GM18868 (cell line): ENCODE data around the gene KANK2.
"Not testable (repeated sequence)": the region's sequence is repeated elsewhere in the genome, so short reads cannot be mapped to it uniquely, and the experiment has no call there.

Source experiments
- ATAC-seq: cut with Tn5 transposase; IDR thresholded peaks from one replicate; pipeline ENCODE4 v1.9.1; 2021; ENCODE audit warnings: mild to moderate bottlenecking, moderate library complexity; ENCODE audit not compliant: unreplicated experiment

KANK2 gene

GRCh38 chr19:11175920-11176319 lies 21.4 kb downstream of the KANK2 start:
- no peak for ATAC-seq

- ATAC-seq = no peak
Measured at GRCh38 chr19:11174336-11174735, 23.0 kb downstream of the KANK2 start.

- no peak for ATAC-seq
Measured at GRCh38 chr19:11173516-11174155, 23.7 kb downstream of the KANK2 start.

- ATAC-seq = no peak
Measured at GRCh38 chr19:11172576-11172975, 24.8 kb downstream of the KANK2 start.

DNA sequence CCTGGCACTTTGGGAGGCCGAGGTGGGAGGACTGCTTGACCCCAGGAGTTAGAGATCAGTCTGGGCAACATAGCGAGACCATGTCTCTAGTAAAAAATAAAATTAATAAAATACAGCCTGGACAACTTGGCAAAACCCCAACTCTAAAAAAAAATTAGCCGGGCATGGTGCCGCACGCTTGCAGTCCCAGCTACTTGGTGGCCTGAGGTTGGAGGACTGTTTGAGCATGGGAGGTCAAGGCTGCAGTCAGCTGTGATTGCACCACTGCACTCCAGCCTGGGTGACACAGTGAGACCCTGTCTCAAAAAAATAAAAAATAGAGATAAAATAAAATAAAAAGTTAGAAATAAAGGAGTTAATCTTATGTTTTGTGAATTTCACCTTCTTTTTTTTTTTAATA lies 26.2 kb downstream of the KANK2 start:
- ATAC-seq = no peak

DNA sequence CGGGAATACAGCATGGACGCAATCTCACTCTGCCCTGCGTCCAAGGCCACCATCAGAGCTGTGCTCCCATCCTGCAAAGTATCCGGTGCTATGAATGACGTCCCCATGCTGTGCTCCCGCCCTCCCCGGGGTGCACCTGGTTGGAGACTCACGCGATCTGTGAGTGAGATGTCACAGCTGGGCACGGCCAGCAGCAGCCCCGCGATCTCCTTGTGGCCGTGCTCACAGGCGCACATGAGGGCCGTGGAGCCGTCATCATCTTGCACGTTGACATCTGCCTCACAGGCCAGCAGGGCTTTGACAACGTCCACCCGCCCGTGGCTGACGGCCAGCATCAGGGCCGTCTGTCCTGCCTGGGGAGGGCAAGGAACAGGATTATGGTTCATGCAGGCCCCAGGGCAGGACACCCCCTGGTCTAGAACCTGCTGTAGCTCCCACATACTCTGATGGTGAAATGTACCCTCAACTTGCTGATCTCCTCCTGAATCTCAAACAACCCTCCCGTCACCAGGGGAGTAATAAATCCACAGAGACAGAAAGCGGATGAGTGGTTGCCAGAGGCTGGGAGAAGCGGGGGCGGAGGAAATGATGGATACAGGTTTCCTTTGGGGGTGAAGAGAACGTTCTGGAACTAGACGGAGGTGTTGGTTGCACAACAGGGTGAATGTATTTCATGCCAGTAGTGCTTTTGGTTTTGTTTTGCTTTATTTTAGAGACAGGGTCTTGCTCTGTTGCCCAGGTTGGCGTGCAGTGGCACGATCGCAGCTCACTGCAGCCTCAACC lies 27.3 kb downstream of the KANK2 start:
- no peak for ATAC-seq

GRCh38 chr19:11168568-11168967 lies 28.8 kb downstream of the KANK2 start:
- no peak for ATAC-seq

- ATAC-seq = no peak
Measured at GRCh38 chr19:11166281-11167142, 30.8 kb downstream of the KANK2 start.

GRCh38 chr19:11165486-11166030 lies 31.8 kb downstream of the KANK2 start:
- no peak for ATAC-seq

GRCh38 chr19:11164879-11165406 lies 32.4 kb downstream of the KANK2 start:
- ATAC-seq = no peak

GRCh38 chr19:11164296-11164695 lies 33.0 kb downstream of the KANK2 start:
- ATAC-seq = no peak

DNA sequence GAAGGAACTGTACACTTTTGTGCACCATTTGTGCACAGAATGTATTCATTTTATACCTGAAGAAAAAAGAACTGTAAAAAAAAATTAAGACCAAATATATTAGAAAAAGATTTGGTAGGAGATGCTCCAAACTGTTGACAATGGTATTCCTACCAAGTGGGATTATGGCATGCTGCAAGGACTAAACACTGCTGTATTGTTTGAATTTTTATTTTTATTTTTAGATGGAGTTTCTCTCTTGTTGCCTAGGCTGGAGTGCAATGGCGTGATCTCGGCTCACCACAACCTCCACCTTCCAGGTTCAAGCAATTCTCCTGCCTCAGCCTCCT lies 36.9 kb downstream of the KANK2 start:
- ATAC-seq = not testable (repeated sequence)

- ATAC-seq = no peak
Measured at GRCh38 chr19:11159598-11160439, 37.5 kb downstream of the KANK2 start.

DNA sequence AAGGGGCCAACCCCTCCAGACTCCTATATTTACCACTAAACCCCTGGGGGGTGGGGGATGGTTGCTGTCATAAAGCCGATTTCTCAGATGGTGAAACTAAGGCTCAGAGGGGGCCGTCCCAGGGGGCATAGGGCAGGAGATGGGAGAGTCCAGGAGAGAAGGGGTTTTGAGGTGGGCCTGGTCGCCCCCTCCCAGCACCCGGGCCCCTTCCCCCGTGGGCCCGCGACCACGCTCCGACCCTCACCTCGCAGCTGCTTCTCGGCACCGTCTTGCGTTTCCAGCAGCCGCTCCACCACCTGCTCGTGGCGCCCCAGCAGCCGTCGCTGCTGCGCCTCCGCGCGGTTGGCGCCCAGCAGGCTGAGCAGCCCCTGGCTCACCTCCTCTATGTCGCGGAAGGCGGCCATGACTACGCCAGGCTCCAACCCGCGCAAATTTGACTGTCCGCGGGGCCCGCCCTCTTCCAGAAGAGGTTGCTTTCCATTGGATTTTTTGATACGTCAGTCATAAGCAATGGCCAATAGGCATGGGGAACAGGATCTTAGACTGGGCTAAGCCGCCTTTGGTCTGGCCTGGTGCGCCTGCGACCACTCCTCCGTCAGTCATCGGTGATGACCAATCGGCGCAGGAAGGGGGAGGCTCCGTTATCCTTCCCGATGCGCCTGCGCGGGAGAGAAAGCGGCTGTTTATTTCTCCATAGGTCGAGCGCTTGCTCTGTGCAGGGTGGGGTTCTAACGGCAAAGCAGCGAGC lies 41.8 kb downstream of the KANK2 start, which contains the start of gene SPC24:
SPC24 (minus strand) TSS at position 410 of the 748 bp plus-strand sequence; CDS start at position 404, 6 bp downstream.
- ATAC-seq = peak; percentile 98

DNA sequence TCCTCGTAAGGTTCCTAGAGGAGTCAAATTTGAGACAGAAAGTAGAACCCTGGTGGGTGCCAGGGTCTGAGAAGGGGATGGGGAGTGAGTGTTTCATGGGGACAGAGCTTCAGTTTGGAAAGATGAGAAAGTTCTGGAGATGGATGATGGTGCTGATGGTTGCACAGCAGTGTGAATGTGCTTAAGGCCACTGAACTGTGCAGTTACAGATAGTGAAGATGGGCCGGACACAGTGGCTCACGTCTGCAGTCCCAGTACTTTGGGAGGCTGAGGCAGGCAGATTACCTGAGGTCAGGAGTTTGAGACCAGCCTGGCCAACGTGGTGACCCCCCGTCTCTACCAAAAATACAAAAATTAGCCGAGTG lies 42.7 kb downstream of the KANK2 start:
- no peak for ATAC-seq

DNA sequence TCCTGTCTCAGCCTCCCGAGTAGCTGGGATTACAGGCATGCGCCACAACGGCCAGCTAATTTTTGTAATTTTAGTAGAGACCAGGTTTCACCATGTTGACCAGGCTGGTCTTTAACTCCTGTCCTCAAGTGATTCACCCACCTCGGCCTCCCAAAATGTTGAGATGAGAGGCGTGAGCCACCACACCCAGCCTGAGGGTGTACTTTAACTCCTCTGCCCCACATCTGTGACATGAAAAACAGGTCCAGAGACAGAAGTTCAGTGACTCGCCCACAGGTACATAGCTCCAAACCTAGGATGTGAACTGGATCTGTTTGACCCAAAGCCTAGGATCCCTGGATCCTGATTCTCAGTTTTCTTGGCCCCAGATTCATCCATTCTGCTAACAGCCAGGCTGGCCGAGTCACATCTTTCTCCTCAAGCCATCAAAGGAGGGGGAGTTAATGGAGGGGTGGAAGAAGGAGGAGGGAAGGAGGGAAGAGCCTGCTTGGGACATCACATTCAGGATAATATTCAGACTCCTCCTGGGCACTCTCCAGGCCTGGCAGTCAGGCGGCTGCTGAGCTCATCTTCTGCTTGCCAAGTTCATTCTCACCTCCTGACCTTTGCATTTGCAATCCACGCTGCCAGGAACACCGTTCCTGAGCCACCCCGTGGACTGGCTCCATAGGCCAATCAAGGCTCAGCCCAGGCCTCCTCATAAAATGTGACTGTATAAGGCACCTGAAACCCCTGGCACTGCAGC lies 44.9 kb downstream of the KANK2 start:
- no peak for ATAC-seq

- ATAC-seq = no peak
Measured at GRCh38 chr19:11151181-11151580, 46.2 kb downstream of the KANK2 start.

GRCh38 chr19:11148001-11148400 lies 49.3 kb downstream of the KANK2 start:
- ATAC-seq = no peak

DNA sequence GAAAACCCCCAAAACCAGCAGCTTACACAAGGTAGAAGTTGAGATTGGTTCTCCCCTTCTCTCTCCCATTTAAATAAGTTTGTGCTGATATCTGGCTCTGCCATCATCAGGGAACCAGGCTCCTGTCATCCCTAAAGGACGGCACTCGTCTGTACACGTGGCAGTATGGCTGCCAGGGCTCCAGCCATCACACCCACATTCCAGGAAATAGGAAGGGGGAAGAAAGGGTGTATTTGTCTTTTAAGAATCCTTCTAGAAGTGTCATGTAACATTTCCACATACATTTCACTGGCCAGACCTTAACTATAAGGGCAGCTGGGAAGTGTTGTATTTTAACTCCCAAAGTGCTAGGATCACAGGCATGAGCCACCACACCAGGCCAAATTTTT lies 51.8 kb downstream of the KANK2 start:
- ATAC-seq = no peak
